ENCODE results near the gene HYAL2.

HYAL2 gene

GRCh38 chr3:50327129-50327528, 4.6 kb upstream of the HYAL2 start:
- POLR2A ChIA-PET: interaction anchor here (1.2 to 2.5 kb wide), 3 partner anchors 10 to 92 kb away, joined by 4 to 30 read pairs (median 5); partner anchors contain the start of genes CYB561D2 and NPRL2
- DNase-seq (ENCODE audit: extremely low spot score): no peak
- TF ChIP-seq CTCF (IDR thresholded peaks at IDR 0.05; ENCODE audit: control extremely low read depth, extremely low read depth, low read depth, missing control alignments): no peak
- CTCF ChIA-PET: interaction anchor here (1.1 to 1.4 kb wide), 5 partner anchors 8 to 81 kb away, joined by 3 to 5 read pairs (median 3); no protein-coding TSS in a partner anchor

- ChIA-PET CTCF (interaction anchor here (1.0 to 3.9 kb wide), 3 partner anchors 10 to 48 kb away, joined by 3 to 23 read pairs (median 3); partner anchors contain the start of genes HYAL3, LSMEM2 and NAA80), POLR2A (interaction anchor here (0.6 kb wide), 1 partner anchor 63 kb away, joined by 5 read pairs; no protein-coding TSS in a partner anchor)
- TF ChIP-seq CTCF (IDR thresholded peaks at IDR 0.05; ENCODE audit: control extremely low read depth, extremely low read depth, low read depth, missing control alignments): no peak
- DNase-seq (ENCODE audit: extremely low spot score): no peak
Measured at GRCh38 chr3:50326182-50326541, 3.6 kb upstream of the HYAL2 start.

- ChIA-PET POLR2A (interaction anchor here (0.6 kb wide), 1 partner anchor 62 kb away, joined by 5 read pairs; no protein-coding TSS in a partner anchor), CTCF (interaction anchor here (0.6 to 3.9 kb wide), 11 partner anchors 11 to 90 kb away, joined by 3 to 41 read pairs (median 5); partner anchors contain the start of genes GNAI2, HYAL3, LSMEM2 and NAA80)
- no peak for TF ChIP-seq CTCF (IDR thresholded peaks at IDR 0.05; ENCODE audit: control extremely low read depth, extremely low read depth, low read depth, missing control alignments)
- no peak for DNase-seq (ENCODE audit: extremely low spot score)
Measured at GRCh38 chr3:50325497-50326181, 3.1 kb upstream of the HYAL2 start.

GRCh38 chr3:50325113-50325480, 2.6 kb upstream of the HYAL2 start:
- ChIA-PET POLR2A (no interaction called here), CTCF (interaction anchor here (0.6 to 3.9 kb wide), 18 partner anchors 9 to 267 kb away, joined by 3 to 41 read pairs (median 4); partner anchors contain the start of genes GNAI2, HYAL3, NAA80 and RASSF1)
- no peak for TF ChIP-seq CTCF (IDR thresholded peaks at IDR 0.05; ENCODE audit: control extremely low read depth, extremely low read depth, low read depth, missing control alignments)
- DNase-seq (ENCODE audit: extremely low spot score): no peak

- ChIA-PET CTCF (interaction anchor here (0.6 to 3.9 kb wide), 24 partner anchors 8 to 267 kb away, joined by 3 to 41 read pairs (median 4); partner anchors contain the start of genes CYB561D2, GNAI2, HYAL3 and NAA80), POLR2A (interaction anchor here (0.8 to 0.9 kb wide), 2 partner anchors 10 to 13 kb away, joined by 3 read pairs; no protein-coding TSS in a partner anchor)
- peak; percentile 90 for TF ChIP-seq CTCF (IDR thresholded peaks at IDR 0.05; ENCODE audit: control extremely low read depth, extremely low read depth, low read depth, missing control alignments)
- peak; percentile 67 for DNase-seq (ENCODE audit: extremely low spot score)
Measured at GRCh38 chr3:50324351-50325112, 2.0 kb upstream of the HYAL2 start.

GRCh38 chr3:50323614-50324199, 1.2 kb upstream of the HYAL2 start:
- ChIA-PET CTCF (interaction anchor here (0.8 to 3.9 kb wide), 17 partner anchors 9 to 130 kb away, joined by 3 to 41 read pairs (median 5); partner anchors contain the start of genes CYB561D2, HYAL3, NAA80 and NPRL2), POLR2A (interaction anchor here (0.8 to 0.9 kb wide), 2 partner anchors 9 to 13 kb away, joined by 3 read pairs; no protein-coding TSS in a partner anchor)
- no peak for TF ChIP-seq CTCF (IDR thresholded peaks at IDR 0.05; ENCODE audit: control extremely low read depth, extremely low read depth, low read depth, missing control alignments)
- no peak for DNase-seq (ENCODE audit: extremely low spot score)
